Testis (tissue), 3 donors: ENCODE results near the gene PCNT. TPM values are rescaled to one million over a fixed set of nuclear protein-coding genes. Genes with fewer than 3 reads are reported as not detected.

Experiments
- DNase-seq: peaks from one replicate; pipeline ENCODE4 v3.0.0-alpha.2; 2019
- H3K27ac ChIP-seq, 2 donors: fragments of 200-600 bp; sonication (generic); one replicate each; pipeline ENCODE4 v1.5.1; 2019
- H3K27me3 ChIP-seq: fragments of 200-600 bp; sonication (generic); one replicate; pipeline ENCODE4 v1.5.1; 2019
- H3K36me3 ChIP-seq: fragments of 200-600 bp; sonication (generic); one replicate; pipeline ENCODE4 v1.5.1; 2017; ENCODE audit warnings: low read depth; ENCODE audit errors: missing control alignments
- H3K4me1 ChIP-seq: fragments of 200-600 bp; sonication (generic); one replicate; pipeline ENCODE4 v1.5.1; 2019
- H3K4me3 ChIP-seq, 2 donors: fragments of 200-600 bp; sonication (generic); one replicate each; pipeline ENCODE4 v1.5.1; 2017 to 2019
- H3K9me3 ChIP-seq: fragments of 200-600 bp; sonication (generic); one replicate; pipeline ENCODE4 v1.5.1; 2017
- CTCF ChIP-seq, 3 experiments: fragments of 450-650 bp in 2 of 3; fragments of 200-600 bp in 1 of 3; sonication (generic) in 1 of 3; IDR thresholded peaks; one replicate each; pipeline ENCODE4 v1.5.1; 2016 to 2019; ENCODE audit warnings: antibody characterized with exemption in 3 of 3, mild to moderate bottlenecking in 2 of 3, moderate library complexity in 1 of 3
- POLR2A ChIP-seq: fragments of 450-650 bp; IDR thresholded peaks from one replicate; pipeline ENCODE4 v1.6.1; 2017; ENCODE audit warnings: antibody characterized with exemption, mild to moderate bottlenecking, moderate library complexity
- WGBS, 2 donors: methylation state at CpG; one replicate each; pipeline ENCODE4 v1.1.5; 2018; 5-methylcytosine and 5-hydroxymethylcytosine counted together
- intact Hi-C: fragments of 100-400 bp; cut with DNase I; formaldehyde crosslinking; loops from one replicate; pipeline ENCODE4 v1.15.1; 2023; ENCODE audit warnings: low total_unique reads
- polyA plus RNA-seq: library from polyadenylated mRNA; stranded (reverse); fragments of 350-450 nt; fragmentation: Illumina TruSeq; extraction: RNeasy Lipid Tissue Mini Kit (QIAGEN cat#74804); gene quantifications from one replicate; pipeline ENCODE4 v1.2.3, GENCODE V29; 2014; ENCODE audit warnings: low read depth, low replicate concordance; ENCODE audit not compliant: insufficient read depth
- total RNA-seq, 2 donors: library from RNA; depleted of rRNA; stranded (reverse); fragments of >200 nt; gene quantifications; one replicate each; pipeline ENCODE4 v1.2.3, GENCODE V29; 2016

PCNT gene
- total and polyA plus RNA-seq, 3 donors from 2014 or later = 44.7 to 169 (median 116) TPM

- intact Hi-C loops = no loop called here
- TF ChIP-seq POLR2A = no peak
- no peak for TF ChIP-seq CTCF (IDR thresholded peaks at IDR 0.05)
- no peak overlapping the region for H3K27ac ChIP-seq
- no peak for DNase-seq
- H3K4me3 ChIP-seq = no peak overlapping the region
- no peaks in the 10 kb centered on the region for H3K9me3 ChIP-seq
- 88 to 93% methylated on average over 7 to 16 of the region's 20 CpGs for WGBS, 2 donors
- no peaks in the 10 kb centered on the region for H3K4me1 ChIP-seq
- no peaks in the 10 kb centered on the region for H3K27me3 ChIP-seq
- H3K36me3 ChIP-seq = no peaks in the 10 kb centered on the region
Measured at GRCh38 chr21:46317710-46318463, 6.1 kb upstream of the PCNT start.

- no peaks in the 10 kb centered on the region for H3K9me3 ChIP-seq
- H3K27me3 ChIP-seq = no peaks in the 10 kb centered on the region
- intact Hi-C loops = no loop called here
- no peak overlapping the region for H3K27ac ChIP-seq
- H3K36me3 ChIP-seq = no peaks in the 10 kb centered on the region
- DNase-seq = no peak
- no peaks in the 10 kb centered on the region for H3K4me1 ChIP-seq
- TF ChIP-seq POLR2A (no peak), CTCF (IDR thresholded peaks at IDR 0.05) (no peak)
- WGBS, 2 donors = 68 to 91% methylated on average over 4 of the region's 4 CpGs
- no peak overlapping the region for H3K4me3 ChIP-seq
Measured at GRCh38 chr21:46318464-46318845, 5.5 kb upstream of the PCNT start.

GRCh38 chr21:46319186-46319585, 4.8 kb upstream of the PCNT start:
- WGBS, 2 donors = 92 to 93% methylated on average over 7 of the region's 7 CpGs
- intact Hi-C loops = no loop called here

GRCh38 chr21:46320331-46320801, 3.6 kb upstream of the PCNT start:
- intact Hi-C loops = no loop called here
- Histone ChIP-seq H3K9me3 (no peaks in the 10 kb centered on the region), H3K4me3 (no peak overlapping the region), H3K27me3 (no peaks in the 10 kb centered on the region), H3K36me3 (no peaks in the 10 kb centered on the region), H3K4me1 (no peaks in the 10 kb centered on the region), H3K27ac (no peak overlapping the region)
- TF ChIP-seq POLR2A = no peak
- TF ChIP-seq CTCF (IDR thresholded peaks at IDR 0.05) = no peak
- DNase-seq = no peak
- 80 to 84% methylated on average over 4 of the region's 4 CpGs for WGBS, 2 donors

More at GRCh38 chr21:46319186-46319585, 4.8 kb upstream of the PCNT start:
- Histone ChIP-seq H3K27ac (no peak overlapping the region), H3K4me3 (no peak overlapping the region), H3K9me3 (no peaks in the 10 kb centered on the region), H3K4me1 (no peaks in the 10 kb centered on the region), H3K36me3 (no peaks in the 10 kb centered on the region), H3K27me3 (no peaks in the 10 kb centered on the region)
- DNase-seq = no peak
- TF ChIP-seq CTCF (IDR thresholded peaks at IDR 0.05) = no peak
- TF ChIP-seq POLR2A = no peak
